PC-9 (cell line): ENCODE data around the gene IKBKE. TPM values are rescaled to one million over a fixed set of nuclear protein-coding genes. Genes with fewer than 3 reads are reported as not detected.
A peak's percentile ranks its signal among the peaks of the same experiment; 100 is the strongest.

Source experiments
- BruUV-seq: library from RNA; stranded (reverse); fragments of 400-500 nt; replicated peaks from 2 replicates; lab custom pipeline; 2021; lab: Mats Ljungman, UMichigan
- CTCF ChIA-PET: fragments of 300-600 bp; sonication (Branson Sonifier 250); formaldehyde crosslinking; loops from one replicate; lab custom pipeline; 2022; ENCODE audit warnings: antibody characterized with exemption; lab: Charles Lee
- POLR2A ChIA-PET: fragments of 300-600 bp; sonication (Branson Sonifier 250); formaldehyde crosslinking; loops from one replicate; lab custom pipeline; 2022; ENCODE audit warnings: antibody characterized with exemption; ENCODE audit not compliant: unreplicated experiment; lab: Charles Lee
- DNase-seq, 2 experiments: peaks; one replicate each; pipeline versions ENCODE4 v3.0.0 to v3.0.0-alpha.2; 2015 to 2022; ENCODE audit warnings: mixed read lengths in 1 of 2
- H2AFZ ChIP-seq: fragments of 200-600 bp; sonication (generic); 2 replicates; pipeline ENCODE4 v1.8.1; 2017; ENCODE audit warnings: antibody characterized with exemption
- H3F3A ChIP-seq: fragments of 200-600 bp; sonication (generic); 2 replicates; pipeline ENCODE4 v1.8.1; 2017; ENCODE audit warnings: antibody characterized with exemption, mild to moderate bottlenecking, low read depth; ENCODE audit not compliant: insufficient read depth
- H3K27ac ChIP-seq: fragments of 200-600 bp; sonication (generic); 2 replicates; pipeline ENCODE4 v1.6.1; 2016; ENCODE audit warnings: mixed run types
- H3K27me3 ChIP-seq: fragments of 200-600 bp; sonication (generic); 2 replicates; pipeline ENCODE4 v1.6.1; 2016; ENCODE audit warnings: low read depth, mixed run types; ENCODE audit not compliant: insufficient read depth
- H3K36me3 ChIP-seq: fragments of 200-600 bp; sonication (generic); 2 replicates; pipeline ENCODE4 v1.6.1; 2016; ENCODE audit warnings: low read depth, mixed run types
- H3K4me1 ChIP-seq: fragments of 200-600 bp; sonication (generic); replicated peaks from 2 replicates; pipeline ENCODE4 v1.6.1; 2016; ENCODE audit warnings: mixed run types; ENCODE audit not compliant: insufficient read depth
- H3K4me2 ChIP-seq: fragments of 200-600 bp; sonication (generic); 2 replicates; pipeline ENCODE4 v1.6.1; 2017; ENCODE audit warnings: mixed run types
- H3K4me3 ChIP-seq: fragments of 200-600 bp; sonication (generic); 2 replicates; pipeline ENCODE4 v1.6.1; 2016; ENCODE audit warnings: mixed run types
- H3K79me2 ChIP-seq: fragments of 200-600 bp; sonication (generic); 2 replicates; pipeline ENCODE4 v1.6.1; 2017; ENCODE audit warnings: low read depth, mixed run types
- H3K9me2 ChIP-seq: fragments of 200-600 bp; sonication (generic); 2 replicates; pipeline ENCODE4 v1.8.1; 2017; ENCODE audit warnings: mild to moderate bottlenecking; ENCODE audit not compliant: insufficient read depth
- H3K9me3 ChIP-seq: fragments of 200-600 bp; sonication (generic); 2 replicates; pipeline ENCODE4 v1.8.1; 2016; ENCODE audit warnings: low read depth; ENCODE audit not compliant: insufficient read depth
- H4K20me1 ChIP-seq: fragments of 200-600 bp; sonication (generic); 2 replicates; pipeline ENCODE4 v1.8.1; 2017; ENCODE audit not compliant: insufficient read depth
- EZH2 ChIP-seq: fragments of 200-600 bp; sonication (generic); IDR thresholded peaks from 2 replicates; pipeline ENCODE4 v1.8.0; 2017; ENCODE audit warnings: antibody characterized with exemption, low read depth
- intact Hi-C: fragments of 100-400 bp; cut with micrococcal nuclease; formaldehyde crosslinking; loops from one replicate; pipeline ENCODE4 v1.10.0; 2022; ENCODE audit not compliant: unreplicated experiment
- total RNA-seq: library from RNA; stranded (reverse); gene quantifications from 2 replicates; pipeline ENCODE4 v1.2.3, GENCODE V29; 2021
- TF ChIP-seq, protein P1 (sequence below): fragments of 200-600 bp; sonication (generic); conservative IDR thresholded peaks from 2 replicates; pipeline ENCODE4 v1.6.1; 2017; ENCODE audit warnings: mixed run types, antibody characterized with exemption, mild to moderate bottlenecking, moderate library complexity

The IKBKE gene
- total RNA-seq, 1 experiment from 2014 or later: 12.5 TPM

DNA sequence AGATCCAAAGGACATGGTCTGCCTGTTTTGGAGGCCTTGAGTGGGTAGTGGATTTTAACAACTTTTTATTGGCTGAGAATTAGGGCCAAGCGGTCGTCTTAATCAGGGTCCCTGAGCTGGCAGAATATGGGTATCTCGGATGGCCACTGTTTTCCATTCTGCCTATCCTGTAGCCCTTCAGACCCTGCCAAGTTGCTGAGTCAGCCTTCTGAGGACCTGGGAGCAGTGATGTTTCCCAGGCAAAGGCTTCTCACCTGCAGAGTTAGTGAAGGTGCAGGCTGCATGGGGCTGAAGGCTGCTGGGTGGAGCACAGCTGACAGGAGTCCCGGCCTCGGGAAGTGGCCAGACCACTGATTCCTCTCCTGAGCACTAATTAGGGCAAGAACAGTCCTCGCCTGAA is 48.5 kb downstream of the IKBKE start:
- H3K9me3 ChIP-seq: no peaks in the 10 kb centered on the region
- H3K27ac ChIP-seq: no peak overlapping the region
- intact Hi-C loops: no loop called here
- H3K4me2 ChIP-seq: no peak overlapping the region
- ChIA-PET CTCF (no interaction called here), POLR2A (no interaction called here)
- H3K27me3 ChIP-seq: no peaks in the 10 kb centered on the region
- no peak overlapping the region for H3K4me3 ChIP-seq
- no peak for DNase-seq
- no peak for TF ChIP-seq EZH2
- TF ChIP-seq, protein P1, sequence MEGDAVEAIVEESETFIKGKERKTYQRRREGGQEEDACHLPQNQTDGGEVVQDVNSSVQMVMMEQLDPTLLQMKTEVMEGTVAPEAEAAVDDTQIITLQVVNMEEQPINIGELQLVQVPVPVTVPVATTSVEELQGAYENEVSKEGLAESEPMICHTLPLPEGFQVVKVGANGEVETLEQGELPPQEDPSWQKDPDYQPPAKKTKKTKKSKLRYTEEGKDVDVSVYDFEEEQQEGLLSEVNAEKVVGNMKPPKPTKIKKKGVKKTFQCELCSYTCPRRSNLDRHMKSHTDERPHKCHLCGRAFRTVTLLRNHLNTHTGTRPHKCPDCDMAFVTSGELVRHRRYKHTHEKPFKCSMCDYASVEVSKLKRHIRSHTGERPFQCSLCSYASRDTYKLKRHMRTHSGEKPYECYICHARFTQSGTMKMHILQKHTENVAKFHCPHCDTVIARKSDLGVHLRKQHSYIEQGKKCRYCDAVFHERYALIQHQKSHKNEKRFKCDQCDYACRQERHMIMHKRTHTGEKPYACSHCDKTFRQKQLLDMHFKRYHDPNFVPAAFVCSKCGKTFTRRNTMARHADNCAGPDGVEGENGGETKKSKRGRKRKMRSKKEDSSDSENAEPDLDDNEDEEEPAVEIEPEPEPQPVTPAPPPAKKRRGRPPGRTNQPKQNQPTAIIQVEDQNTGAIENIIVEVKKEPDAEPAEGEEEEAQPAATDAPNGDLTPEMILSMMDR: no peak
- H3K4me1 ChIP-seq: peaks cover 42% of the 10 kb centered on the region
- peaks cover 34% of the 10 kb centered on the region for H3F3A ChIP-seq
- H3K79me2 ChIP-seq: no peaks in the 10 kb centered on the region
- H2AFZ ChIP-seq: no peak overlapping the region
- no peaks in the 10 kb centered on the region for H4K20me1 ChIP-seq
- no TSS peak for BruUV-seq
- no peaks in the 10 kb centered on the region for H3K36me3 ChIP-seq
- H3K9me2 ChIP-seq: no peaks in the 10 kb centered on the region

DNA sequence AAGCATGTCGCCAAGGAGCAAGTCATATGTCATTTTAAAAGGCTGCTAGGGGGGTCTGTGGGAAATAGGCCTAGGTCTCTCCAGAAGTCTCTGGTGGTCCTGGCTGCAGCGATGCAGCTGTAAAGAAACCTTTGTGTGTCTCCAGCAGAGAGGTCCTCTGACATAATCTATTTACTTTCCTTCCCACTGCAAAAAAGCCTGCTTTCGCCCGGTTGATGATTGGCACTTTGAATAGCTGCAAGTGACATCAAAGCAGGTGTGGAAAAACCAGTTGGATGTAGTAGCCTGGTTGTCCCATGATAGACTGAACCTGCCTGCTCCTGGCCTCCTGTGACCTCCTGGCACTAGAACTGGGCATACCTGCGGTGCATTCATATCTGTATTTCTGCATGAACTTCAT is 50.9 kb downstream of the IKBKE start:
- Histone ChIP-seq H3K9me2 (no peaks in the 10 kb centered on the region), H3K36me3 (no peaks in the 10 kb centered on the region), H3K4me2 (peak overlapping the region; percentile 28), H3K4me3 (no peak overlapping the region), H4K20me1 (no peaks in the 10 kb centered on the region), H3K27me3 (no peaks in the 10 kb centered on the region), H3K9me3 (no peaks in the 10 kb centered on the region), H3K4me1 (peaks cover 26% of the 10 kb centered on the region), H3K27ac (no peak overlapping the region), H2AFZ (no peak overlapping the region), H3K79me2 (no peaks in the 10 kb centered on the region), H3F3A (peaks cover 16% of the 10 kb centered on the region)
- intact Hi-C loops: no loop called here
- DNase-seq: peak; percentile 67 to 83
- ChIA-PET POLR2A (interaction anchor here (0.6 kb wide), 1 partner anchor 511 kb away, joined by 3 read pairs; the partner anchor contains the start of gene C1orf116), CTCF (interaction anchor here (0.8 kb wide), 1 partner anchor 91 kb away, joined by 4 read pairs; the partner anchor contains the start of gene EIF2D)
- no TSS peak for BruUV-seq
- TF ChIP-seq, protein P1: no peak
- no peak for TF ChIP-seq EZH2

DNA sequence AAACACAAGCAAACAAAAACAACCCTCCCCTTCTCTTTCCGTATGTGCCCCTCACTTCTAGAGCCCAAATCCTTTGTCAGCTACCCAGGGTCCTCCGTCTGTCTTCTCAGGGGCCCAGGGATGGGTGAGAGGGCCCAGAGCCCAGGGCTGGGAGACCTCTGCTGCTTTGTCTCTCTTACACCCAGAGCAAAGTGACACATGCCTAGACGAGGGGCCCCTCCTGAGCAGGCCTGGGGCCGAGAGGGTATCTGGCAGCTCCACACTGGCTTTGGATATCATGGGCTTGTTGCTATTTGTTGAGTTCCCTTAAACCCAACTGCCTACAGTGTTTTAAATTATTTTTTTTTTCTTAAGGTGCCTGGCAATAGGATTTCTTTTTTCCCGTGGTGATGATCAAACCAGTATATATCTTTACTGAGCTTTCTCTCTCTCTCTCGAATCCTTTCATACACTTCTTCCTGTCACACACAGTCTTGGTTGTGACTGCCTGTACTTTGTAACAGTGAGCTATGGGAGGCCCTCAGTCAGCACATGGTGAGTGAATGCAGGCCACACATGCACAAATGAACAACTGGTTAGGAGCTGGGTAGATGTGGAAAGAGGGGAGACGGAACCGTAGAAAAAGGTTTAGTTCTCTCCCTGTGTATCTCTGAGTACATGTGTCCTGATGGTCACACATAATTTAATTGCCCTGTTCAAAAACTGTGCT is 51.6 kb downstream of the IKBKE start:
- Histone ChIP-seq H3K27ac (no peak overlapping the region), H3K27me3 (no peaks in the 10 kb centered on the region), H3K9me2 (no peaks in the 10 kb centered on the region), H3K79me2 (no peaks in the 10 kb centered on the region), H2AFZ (no peak overlapping the region), H3K4me3 (no peak overlapping the region), H3K4me1 (peaks cover 23% of the 10 kb centered on the region), H3K4me2 (peak overlapping the region; percentile 28), H4K20me1 (no peaks in the 10 kb centered on the region), H3K9me3 (no peaks in the 10 kb centered on the region), H3K36me3 (no peaks in the 10 kb centered on the region), H3F3A (peaks cover 16% of the 10 kb centered on the region)
- intact Hi-C loops: no loop called here
- CTCF ChIA-PET: interaction anchor here (0.8 kb wide), 1 partner anchor 90 kb away, joined by 4 read pairs; the partner anchor contains the start of gene EIF2D
- POLR2A ChIA-PET: no interaction called here
- BruUV-seq: no TSS peak
- TF ChIP-seq EZH2: no peak
- TF ChIP-seq, protein P1: no peak
- no peak for DNase-seq
